Neural cell (in vitro differentiated cells): ENCODE measurements around the gene COL4A2. TPM values are rescaled to one million over a fixed set of nuclear protein-coding genes. Genes with fewer than 3 reads are reported as not detected.

Experiments used
- H2AFZ ChIP-seq: fragments of 200-600, 300-800 bp; sonication (generic), shearing (Covaris generic); 2 replicates; pipeline ENCODE4 v1.6.0; 2014; ENCODE audit warnings: low read depth, mild to moderate bottlenecking, antibody characterized with exemption, low read length, moderate library complexity
- H3F3A ChIP-seq: fragments of 200-600 bp; shearing (Covaris generic); 2 replicates; pipeline ENCODE4 v1.6.1; 2016; ENCODE audit warnings: mild to moderate bottlenecking, moderate library complexity, mixed read lengths, antibody characterized with exemption, low read length; ENCODE audit not compliant: insufficient read depth, poor library complexity, severe bottlenecking
- H3K27ac ChIP-seq: fragments of 200-600, 300-800 bp; sonication (generic), shearing (Covaris generic); 2 replicates; pipeline ENCODE4 v1.5.1; 2014; ENCODE audit warnings: mild to moderate bottlenecking, low read length, moderate library complexity
- H3K27me3 ChIP-seq: fragments of 300-800, 200-600 bp; sonication (generic), shearing (Covaris generic); 2 replicates; pipeline ENCODE4 v1.6.0; 2014; ENCODE audit warnings: mild to moderate bottlenecking, low read depth, low read length, moderate library complexity; ENCODE audit not compliant: insufficient read depth
- H3K36me3 ChIP-seq: fragments of 300-800, 200-600 bp; sonication (generic), shearing (Covaris generic); 2 replicates; pipeline ENCODE4 v1.5.1; 2014; ENCODE audit warnings: mild to moderate bottlenecking, antibody characterized with exemption, low read length, moderate library complexity; ENCODE audit not compliant: insufficient read depth
- H3K4me2 ChIP-seq: fragments of 300-800, 200-600 bp; sonication (generic), shearing (Covaris generic); 2 replicates; pipeline ENCODE4 v1.6.0; 2014; ENCODE audit warnings: mild to moderate bottlenecking, low read length
- H3K4me3 ChIP-seq: fragments of 300-800, 200-600 bp; sonication (generic), shearing (Covaris generic); 2 replicates; pipeline ENCODE4 v1.5.1; 2014; ENCODE audit warnings: mild to moderate bottlenecking, low read length, moderate library complexity
- H3K79me2 ChIP-seq: fragments of 200-600 bp; shearing (Covaris generic); replicated peaks from 2 replicates; pipeline ENCODE4 v1.6.0; 2014; ENCODE audit warnings: mild to moderate bottlenecking, low read length, moderate library complexity; ENCODE audit not compliant: insufficient read depth
- H3K9ac ChIP-seq: fragments of 300-800, 200-600 bp; sonication (generic), shearing (Covaris generic); 2 replicates; pipeline ENCODE4 v1.6.1; 2016; ENCODE audit warnings: mild to moderate bottlenecking, low read length, mixed read lengths
- H3K9me2 ChIP-seq: fragments of 200-600 bp; shearing (Covaris generic); 2 replicates; pipeline ENCODE4 v1.6.1; 2016; ENCODE audit warnings: mild to moderate bottlenecking, low read length, mixed read lengths; ENCODE audit not compliant: insufficient read depth
- H3K9me3 ChIP-seq: fragments of 200-600, 300-800 bp; sonication (generic), shearing (Covaris generic); 2 replicates; pipeline ENCODE4 v1.6.1; 2016; ENCODE audit warnings: mild to moderate bottlenecking, mixed run types, low read length, moderate library complexity, mixed read lengths
- H4K20me1 ChIP-seq: fragments of 200-600 bp; shearing (Covaris generic); 2 replicates; pipeline ENCODE4 v1.6.1; 2016; ENCODE audit warnings: mild to moderate bottlenecking, mixed run types; ENCODE audit not compliant: insufficient read depth
- EP300 ChIP-seq: fragments of 450-650 bp; conservative IDR thresholded peaks from 2 replicates; pipeline ENCODE4 v1.6.1; 2014; ENCODE audit warnings: antibody characterized with exemption, mild to moderate bottlenecking, moderate library complexity; ENCODE audit not compliant: poor library complexity, severe bottlenecking
- EZH2 ChIP-seq: fragments of 200-600, 300-800 bp; shearing (Covaris generic), sonication (generic); IDR thresholded peaks from 2 replicates; pipeline ENCODE4 v1.6.1; 2014; ENCODE audit warnings: antibody characterized with exemption, low read length, borderline replicate concordance, mild to moderate bottlenecking; ENCODE audit not compliant: insufficient read depth, poor library complexity, severe bottlenecking
- MXI1 ChIP-seq: fragments of 450-650 bp; conservative IDR thresholded peaks from 2 replicates; pipeline ENCODE4 v1.6.1; 2014; ENCODE audit warnings: antibody characterized with exemption, mild to moderate bottlenecking; ENCODE audit not compliant: poor library complexity, severe bottlenecking
- POLR2AphosphoS5 ChIP-seq: IDR thresholded peaks from 2 replicates; pipeline ENCODE4 v1.6.1; 2012
- RAD21 ChIP-seq: fragments of 450-650 bp; conservative IDR thresholded peaks from 2 replicates; pipeline ENCODE4 v1.6.1; 2014; ENCODE audit warnings: antibody characterized with exemption, mild to moderate bottlenecking, moderate library complexity
- SMC3 ChIP-seq: fragments of 450-650 bp; conservative IDR thresholded peaks from 2 replicates; pipeline ENCODE4 v1.6.1; 2014; ENCODE audit warnings: antibody characterized with exemption, mild to moderate bottlenecking, moderate library complexity; ENCODE audit not compliant: poor library complexity
- TAF1 ChIP-seq: IDR thresholded peaks from 2 replicates; pipeline ENCODE4 v1.6.1; 2012; ENCODE audit warnings: low read depth
- polyA plus RNA-seq: library from polyadenylated mRNA; depleted of rRNA; stranded (reverse); fragments of >200 nt; gene quantifications from 2 replicates; pipeline ENCODE4 v1.2.3, GENCODE V29; 2014
- TF ChIP-seq, protein P1 (sequence below): fragments of 450-650 bp; IDR thresholded peaks from 2 replicates; pipeline ENCODE4 v1.5.1; 2014; ENCODE audit warnings: antibody characterized with exemption, mild to moderate bottlenecking, moderate library complexity; ENCODE audit not compliant: poor library complexity, severe bottlenecking
- TF ChIP-seq, protein P2 (sequence below): IDR thresholded peaks from 2 replicates; pipeline ENCODE4 v1.6.1; 2012; ENCODE audit warnings: borderline replicate concordance

COL4A2 gene
- polyA plus RNA-seq, 1 donor from 2014 or later, result 30.8 TPM

DNA sequence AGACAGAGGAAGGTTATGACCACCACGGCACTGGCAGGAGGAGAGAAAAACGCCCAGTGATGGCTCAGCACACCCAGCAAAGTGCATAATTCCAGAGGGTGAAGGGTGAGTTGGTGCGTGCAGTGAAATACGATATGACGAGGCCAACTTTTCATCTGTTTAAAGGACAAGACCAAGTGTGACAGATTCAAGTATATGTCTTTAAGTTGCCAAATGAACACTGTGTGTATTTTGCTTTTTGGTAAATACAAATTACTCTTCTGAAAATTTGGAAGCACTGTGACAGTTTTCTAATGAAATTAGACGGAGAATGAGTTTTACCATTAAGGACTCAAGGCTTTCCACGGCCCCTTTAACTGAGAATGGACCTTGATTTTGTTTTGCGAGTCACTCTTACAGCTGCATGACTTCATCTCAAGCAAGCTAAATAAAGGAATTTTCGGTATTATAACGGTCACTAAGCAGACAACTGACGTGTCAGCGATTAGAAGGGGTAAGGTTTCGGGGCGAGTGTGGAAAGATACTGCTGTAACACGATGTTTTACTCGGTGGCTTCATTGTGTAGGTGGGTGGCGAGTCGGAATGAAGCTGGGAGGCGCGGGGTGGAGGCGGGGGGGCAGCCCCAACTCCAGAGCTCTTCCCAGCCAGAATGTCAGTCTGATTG lies 22.8 kb downstream of the COL4A2 start:
- Histone ChIP-seq H3K9ac (no peak overlapping the region), H4K20me1 (no peaks in the 10 kb centered on the region), H3K36me3 (no peaks in the 10 kb centered on the region), H3K9me3 (no peaks in the 10 kb centered on the region), H3K27me3 (no peaks in the 10 kb centered on the region), H3K4me3 (no peak overlapping the region), H3K4me2 (no peak overlapping the region), H3K27ac (no peak overlapping the region), H3K79me2 (no peaks in the 10 kb centered on the region), H3K9me2 (no peaks in the 10 kb centered on the region), H3F3A (no peaks in the 10 kb centered on the region), H2AFZ (no peak overlapping the region)
- TF ChIP-seq SMC3 (no peak), EZH2 (no peak), RAD21 (no peak), MXI1 (no peak), POLR2AphosphoS5 (no peak), EP300 (no peak), TAF1 (no peak)
- TF ChIP-seq, protein P1, sequence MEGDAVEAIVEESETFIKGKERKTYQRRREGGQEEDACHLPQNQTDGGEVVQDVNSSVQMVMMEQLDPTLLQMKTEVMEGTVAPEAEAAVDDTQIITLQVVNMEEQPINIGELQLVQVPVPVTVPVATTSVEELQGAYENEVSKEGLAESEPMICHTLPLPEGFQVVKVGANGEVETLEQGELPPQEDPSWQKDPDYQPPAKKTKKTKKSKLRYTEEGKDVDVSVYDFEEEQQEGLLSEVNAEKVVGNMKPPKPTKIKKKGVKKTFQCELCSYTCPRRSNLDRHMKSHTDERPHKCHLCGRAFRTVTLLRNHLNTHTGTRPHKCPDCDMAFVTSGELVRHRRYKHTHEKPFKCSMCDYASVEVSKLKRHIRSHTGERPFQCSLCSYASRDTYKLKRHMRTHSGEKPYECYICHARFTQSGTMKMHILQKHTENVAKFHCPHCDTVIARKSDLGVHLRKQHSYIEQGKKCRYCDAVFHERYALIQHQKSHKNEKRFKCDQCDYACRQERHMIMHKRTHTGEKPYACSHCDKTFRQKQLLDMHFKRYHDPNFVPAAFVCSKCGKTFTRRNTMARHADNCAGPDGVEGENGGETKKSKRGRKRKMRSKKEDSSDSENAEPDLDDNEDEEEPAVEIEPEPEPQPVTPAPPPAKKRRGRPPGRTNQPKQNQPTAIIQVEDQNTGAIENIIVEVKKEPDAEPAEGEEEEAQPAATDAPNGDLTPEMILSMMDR, result no peak
- TF ChIP-seq, protein P2, sequence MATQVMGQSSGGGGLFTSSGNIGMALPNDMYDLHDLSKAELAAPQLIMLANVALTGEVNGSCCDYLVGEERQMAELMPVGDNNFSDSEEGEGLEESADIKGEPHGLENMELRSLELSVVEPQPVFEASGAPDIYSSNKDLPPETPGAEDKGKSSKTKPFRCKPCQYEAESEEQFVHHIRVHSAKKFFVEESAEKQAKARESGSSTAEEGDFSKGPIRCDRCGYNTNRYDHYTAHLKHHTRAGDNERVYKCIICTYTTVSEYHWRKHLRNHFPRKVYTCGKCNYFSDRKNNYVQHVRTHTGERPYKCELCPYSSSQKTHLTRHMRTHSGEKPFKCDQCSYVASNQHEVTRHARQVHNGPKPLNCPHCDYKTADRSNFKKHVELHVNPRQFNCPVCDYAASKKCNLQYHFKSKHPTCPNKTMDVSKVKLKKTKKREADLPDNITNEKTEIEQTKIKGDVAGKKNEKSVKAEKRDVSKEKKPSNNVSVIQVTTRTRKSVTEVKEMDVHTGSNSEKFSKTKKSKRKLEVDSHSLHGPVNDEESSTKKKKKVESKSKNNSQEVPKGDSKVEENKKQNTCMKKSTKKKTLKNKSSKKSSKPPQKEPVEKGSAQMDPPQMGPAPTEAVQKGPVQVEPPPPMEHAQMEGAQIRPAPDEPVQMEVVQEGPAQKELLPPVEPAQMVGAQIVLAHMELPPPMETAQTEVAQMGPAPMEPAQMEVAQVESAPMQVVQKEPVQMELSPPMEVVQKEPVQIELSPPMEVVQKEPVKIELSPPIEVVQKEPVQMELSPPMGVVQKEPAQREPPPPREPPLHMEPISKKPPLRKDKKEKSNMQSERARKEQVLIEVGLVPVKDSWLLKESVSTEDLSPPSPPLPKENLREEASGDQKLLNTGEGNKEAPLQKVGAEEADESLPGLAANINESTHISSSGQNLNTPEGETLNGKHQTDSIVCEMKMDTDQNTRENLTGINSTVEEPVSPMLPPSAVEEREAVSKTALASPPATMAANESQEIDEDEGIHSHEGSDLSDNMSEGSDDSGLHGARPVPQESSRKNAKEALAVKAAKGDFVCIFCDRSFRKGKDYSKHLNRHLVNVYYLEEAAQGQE, result no peak

DNA sequence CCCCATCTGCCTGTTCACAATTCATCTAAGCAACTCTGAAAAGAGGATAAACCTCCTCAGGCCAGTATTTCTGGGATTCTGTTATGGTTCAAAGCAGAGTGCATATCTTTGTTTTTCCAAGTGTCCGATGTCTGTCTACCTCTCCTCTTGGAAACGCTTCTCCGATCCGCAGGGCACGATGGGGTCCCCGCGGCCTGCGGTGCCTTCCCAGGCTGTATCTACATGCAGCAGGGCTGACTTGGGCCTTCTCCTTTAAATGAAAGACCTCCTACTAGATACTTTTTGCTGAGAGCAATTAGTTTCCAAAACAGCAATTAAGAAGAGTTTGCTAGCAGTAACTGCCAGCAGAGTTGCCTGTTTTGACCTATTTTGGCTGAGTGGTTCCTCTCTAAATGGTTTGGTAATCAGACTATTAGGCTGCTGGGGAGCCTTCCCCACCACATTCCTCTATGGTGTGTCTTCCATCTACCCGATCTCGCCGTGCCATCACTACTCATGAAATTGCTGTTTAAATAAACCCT lies 23.5 kb downstream of the COL4A2 start:
- TF ChIP-seq SMC3 (no peak), EZH2 (no peak), RAD21 (no peak)
- TF ChIP-seq, protein P2, result no peak
- Histone ChIP-seq H3K9me2 (no peaks in the 10 kb centered on the region), H4K20me1 (no peaks in the 10 kb centered on the region), H3K4me3 (no peak overlapping the region), H3K36me3 (no peaks in the 10 kb centered on the region), H2AFZ (no peak overlapping the region), H3K79me2 (no peaks in the 10 kb centered on the region), H3K27me3 (no peaks in the 10 kb centered on the region), H3K9ac (no peak overlapping the region), H3F3A (no peaks in the 10 kb centered on the region), H3K9me3 (no peaks in the 10 kb centered on the region), H3K27ac (no peak overlapping the region), H3K4me2 (no peak overlapping the region)
